Upper lobe of left lung (tissue), 4 donors: Measurements from ENCODE around the gene GALNT14.

ENCODE experiments used
- POLR2A ChIP-seq, 4 donors: fragments of 450-650 bp; IDR thresholded peaks; one replicate each; pipeline ENCODE4 v1.5.1; 2016 to 2017; ENCODE audit warnings: antibody characterized with exemption in 4 of 4, mild to moderate bottlenecking in 2 of 4
- POLR2AphosphoS5 ChIP-seq, 2 donors: sonication (generic); formaldehyde crosslinking; IDR thresholded peaks; one replicate each; pipeline ENCODE4 v1.5.1; 2017; ENCODE audit warnings: antibody characterized with exemption in 2 of 2
- TF ChIP-seq, protein P1 (sequence below), 6 experiments: fragments of 450-650 bp in 4 of 6; fragments of 200-600 bp in 2 of 6; sonication (generic) in 2 of 6; IDR thresholded peaks; one replicate each; pipeline ENCODE4 v1.5.1; 2016 to 2019; ENCODE audit warnings: antibody characterized with exemption in 6 of 6

DNA sequence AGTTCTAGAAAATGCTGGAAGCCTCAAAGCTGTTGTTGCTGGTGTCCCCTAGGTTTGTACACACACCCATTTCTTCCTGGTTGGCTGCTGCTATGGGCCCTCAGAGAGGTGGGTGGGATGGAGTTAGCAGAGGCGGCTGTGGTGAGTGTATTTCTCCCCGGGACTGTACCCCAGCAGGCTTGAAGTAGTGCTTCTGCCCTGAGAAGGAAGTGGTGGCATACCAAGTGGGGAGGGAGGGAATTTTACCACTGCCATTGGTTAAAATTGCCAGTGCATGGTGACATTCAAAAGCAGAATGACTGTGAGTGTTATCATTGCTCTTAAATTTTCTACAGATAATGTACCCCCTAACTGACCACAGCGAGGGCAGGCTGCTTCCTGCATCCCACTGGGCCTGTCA lies 205.4 kb downstream of the GALNT14 start:
- TF ChIP-seq POLR2A (IDR thresholded peaks at IDR 0.05) (no peak), POLR2AphosphoS5 (IDR thresholded peaks at IDR 0.05) (no peak)
- TF ChIP-seq, protein P1, sequence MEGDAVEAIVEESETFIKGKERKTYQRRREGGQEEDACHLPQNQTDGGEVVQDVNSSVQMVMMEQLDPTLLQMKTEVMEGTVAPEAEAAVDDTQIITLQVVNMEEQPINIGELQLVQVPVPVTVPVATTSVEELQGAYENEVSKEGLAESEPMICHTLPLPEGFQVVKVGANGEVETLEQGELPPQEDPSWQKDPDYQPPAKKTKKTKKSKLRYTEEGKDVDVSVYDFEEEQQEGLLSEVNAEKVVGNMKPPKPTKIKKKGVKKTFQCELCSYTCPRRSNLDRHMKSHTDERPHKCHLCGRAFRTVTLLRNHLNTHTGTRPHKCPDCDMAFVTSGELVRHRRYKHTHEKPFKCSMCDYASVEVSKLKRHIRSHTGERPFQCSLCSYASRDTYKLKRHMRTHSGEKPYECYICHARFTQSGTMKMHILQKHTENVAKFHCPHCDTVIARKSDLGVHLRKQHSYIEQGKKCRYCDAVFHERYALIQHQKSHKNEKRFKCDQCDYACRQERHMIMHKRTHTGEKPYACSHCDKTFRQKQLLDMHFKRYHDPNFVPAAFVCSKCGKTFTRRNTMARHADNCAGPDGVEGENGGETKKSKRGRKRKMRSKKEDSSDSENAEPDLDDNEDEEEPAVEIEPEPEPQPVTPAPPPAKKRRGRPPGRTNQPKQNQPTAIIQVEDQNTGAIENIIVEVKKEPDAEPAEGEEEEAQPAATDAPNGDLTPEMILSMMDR (IDR thresholded peaks at IDR 0.05) = no peak
